ENCODE results near the gene SLC16A1.

GRCh38 chr1:112933820-112934571 is 22.0 kb downstream of the SLC16A1 start:
- TF ChIP-seq CTCF (conservative IDR thresholded peaks at IDR 0.05; ENCODE audit: low read length) (no peak), EZH2phosphoT487 (IDR thresholded peaks at IDR 0.05; ENCODE audit: borderline replicate concordance) (no peak)
